Activated CD4-positive, alpha-beta T cell treated with anti-CD3 and anti-CD28 coated beads for 36 hours (primary cell): ENCODE data around the gene RAB6A. TPM values are rescaled to one million over a fixed set of nuclear protein-coding genes. Genes with fewer than 3 reads are reported as not detected.
"Not testable (repeated sequence)": the region's sequence is repeated elsewhere in the genome, so short reads cannot be mapped to it uniquely, and the experiment has no call there.

Source experiments
- ATAC-seq: fragments of 200-7000 bp; cut with Tn5 transposase; one replicate; pipeline ENCODE4 v1.10.0; 2021; ENCODE audit warnings: mild to moderate bottlenecking, moderate library complexity
- CTCF ChIA-PET: fragments of 350-600 bp; sonication (Branson Sonifier 250); formaldehyde crosslinking; loops from one replicate; lab custom pipeline; 2021; ENCODE audit warnings: antibody characterized with exemption; lab: Charles Lee
- POLR2A ChIA-PET: fragments of 350-600 bp; sonication (Branson Sonifier 250); formaldehyde crosslinking; loops from one replicate; lab custom pipeline; 2021; ENCODE audit warnings: antibody characterized with exemption, inconsistent platforms; lab: Charles Lee
- DNase-seq: peaks from one replicate; pipeline ENCODE4 v3.0.0-alpha.2; 2020
- H3K27ac Mint-ChIP-seq: one replicate; pipeline ENCODE4 v1.8.0; 2021; ENCODE audit warnings: mixed read lengths
- H3K27me3 Mint-ChIP-seq: one replicate; pipeline ENCODE4 v1.8.0; 2021; ENCODE audit warnings: mixed read lengths
- H3K36me3 Mint-ChIP-seq: one replicate; pipeline ENCODE4 v1.8.0; 2021; ENCODE audit warnings: low read depth, mixed read lengths
- H3K4me1 Mint-ChIP-seq: one replicate; pipeline ENCODE4 v1.8.0; 2021; ENCODE audit warnings: mixed read lengths
- H3K4me3 Mint-ChIP-seq: one replicate; pipeline ENCODE4 v1.8.0; 2021; ENCODE audit warnings: mild to moderate bottlenecking, moderate library complexity, mixed read lengths
- H3K9me3 Mint-ChIP-seq: one replicate; pipeline ENCODE4 v1.8.0; 2021; ENCODE audit warnings: low read depth, mixed read lengths
- intact Hi-C, 2 experiments: fragments of 100-400 bp; cut with DNase I in 1 of 2; cut with micrococcal nuclease in 1 of 2; formaldehyde crosslinking; loops; one replicate each; pipeline versions ENCODE4 v1.14.2 to v1.15.1; 2022 to 2024; cut with DNase I, micrococcal nuclease
- total RNA-seq, 2 experiments: library from RNA; stranded (reverse); gene quantifications; one replicate each; pipeline ENCODE4 v1.2.3, GENCODE V29; 2021

Gene RAB6A
- total RNA-seq, 2 experiments from 2014 or later: 57.9 to 58.9 TPM

- ATAC-seq (peak; percentile 99), DNase-seq (peak; percentile 95)
- peak within 1 kb of the TSS; percentile 92 for H3K4me3 Mint-ChIP-seq
- H3K4me1 Mint-ChIP-seq: peaks cover 9% of the 10 kb centered on the region
- ChIA-PET CTCF (interaction anchor here (0.7 to 2.0 kb wide), 7 partner anchors 8 to 605 kb away, joined by 3 to 5 read pairs (median 4); no protein-coding TSS in a partner anchor), POLR2A (interaction anchor here (0.6 to 1.2 kb wide), 3 partner anchors 9 to 89 kb away, joined by 3 to 6 read pairs (median 4); partner anchors contain the start of genes COA4 and PAAF1)
- intact Hi-C loops: loop anchor here (1.0 to 5.0 kb wide), 10 partner anchors 9 to 804 kb away; partner anchors contain the start of genes COA4 (in 2 of the 2), PAAF1 (in 2 of the 2), C2CD3 (in 1 of the 2) and FAM168A (in 1 of the 2)
- no peaks in the 10 kb centered on the region for H3K27me3 Mint-ChIP-seq
- H3K27ac Mint-ChIP-seq: peak within 1 kb of the TSS; percentile 99
- H3K36me3 Mint-ChIP-seq: peaks cover 3% of the 10 kb centered on the region
- no peaks in the 10 kb centered on the region for H3K9me3 Mint-ChIP-seq
These were observed 27.0 kb upstream of the RAB6A start, which contains the start of gene MRPL48 for GRCh38 chr11:73787643-73788558. TSS of gene MRPL48 (plus strand) at chr11:73787874. CDS start at chr11:73787972, 98 bp downstream.

GRCh38 chr11:73787051-73787642 is 26.3 kb upstream of the RAB6A start:
- ATAC-seq: no peak
- CTCF ChIA-PET: interaction anchor here (1.6 to 2.0 kb wide), 2 partner anchors 8 to 10 kb away, joined by 4 to 5 read pairs; no protein-coding TSS in a partner anchor
- intact Hi-C loops: loop anchor here (1.0 to 5.0 kb wide), 5 partner anchors 8 to 805 kb away; partner anchors contain the start of genes PGM2L1 (in 1 of the 2), POLD3 (in 1 of the 2) and RAB6A (in 1 of the 2)
- Mint-ChIP-seq H3K27me3 (no peaks in the 10 kb centered on the region), H3K36me3 (peaks cover 3% of the 10 kb centered on the region), H3K27ac (peak overlapping the region; percentile 99), H3K9me3 (no peaks in the 10 kb centered on the region), H3K4me3 (peak overlapping the region; percentile 92), H3K4me1 (peaks cover 9% of the 10 kb centered on the region)
- POLR2A ChIA-PET: no interaction called here
- DNase-seq: peak; percentile 31

GRCh38 chr11:73785467-73785866 is 24.6 kb upstream of the RAB6A start:
- DNase-seq, H3K36me3 Mint-ChIP-seq, H3K27ac Mint-ChIP-seq, ATAC-seq, H3K4me3 Mint-ChIP-seq, H3K27me3 Mint-ChIP-seq, CTCF ChIA-PET, POLR2A ChIA-PET, H3K9me3 Mint-ChIP-seq, H3K4me1 Mint-ChIP-seq: not testable (repeated sequence)
- intact Hi-C loops: loop anchor here in 1 of 2 experiments (5.0 kb wide), 3 partner anchors 58 to 807 kb away; partner anchors contain the start of genes PGM2L1 and POLD3

GRCh38 chr11:73784734-73785133 is 23.9 kb upstream of the RAB6A start:
- DNase-seq: no peak
- no peaks in the 10 kb centered on the region for H3K27me3 Mint-ChIP-seq
- H3K9me3 Mint-ChIP-seq: no peaks in the 10 kb centered on the region
- no peak for ATAC-seq
- no peak overlapping the region for H3K27ac Mint-ChIP-seq
- ChIA-PET CTCF (no interaction called here), POLR2A (no interaction called here)
- peaks cover 6% of the 10 kb centered on the region for H3K4me1 Mint-ChIP-seq
- peaks cover 2% of the 10 kb centered on the region for H3K36me3 Mint-ChIP-seq
- intact Hi-C loops: loop anchor here in 1 of 2 experiments (5.0 kb wide), 3 partner anchors 57 to 808 kb away; partner anchors contain the start of genes PGM2L1 and POLD3
- no peak overlapping the region for H3K4me3 Mint-ChIP-seq

- intact Hi-C loops: no loop called here
- CTCF ChIA-PET: no interaction called here
These were observed 23.3 kb upstream of the RAB6A start for GRCh38 chr11:73784080-73784634.

GRCh38 chr11:73783483-73784020 is 22.7 kb upstream of the RAB6A start:
- no peak overlapping the region for H3K4me3 Mint-ChIP-seq
- H3K9me3 Mint-ChIP-seq: no peaks in the 10 kb centered on the region
- no peak for ATAC-seq
- H3K4me1 Mint-ChIP-seq: peaks cover 6% of the 10 kb centered on the region
- CTCF ChIA-PET: no interaction called here
- H3K27ac Mint-ChIP-seq: no peak overlapping the region
- H3K27me3 Mint-ChIP-seq: no peaks in the 10 kb centered on the region
- POLR2A ChIA-PET: no interaction called here
- DNase-seq: no peak
- intact Hi-C loops: no loop called here
- no peaks in the 10 kb centered on the region for H3K36me3 Mint-ChIP-seq

More at GRCh38 chr11:73784080-73784634, 23.3 kb upstream of the RAB6A start:
- ATAC-seq (no peak), DNase-seq (no peak)
- H3K27me3 Mint-ChIP-seq: no peaks in the 10 kb centered on the region
- H3K4me3 Mint-ChIP-seq: no peak overlapping the region
- no peaks in the 10 kb centered on the region for H3K9me3 Mint-ChIP-seq
- H3K36me3 Mint-ChIP-seq: no peaks in the 10 kb centered on the region
- POLR2A ChIA-PET: no interaction called here
- H3K27ac Mint-ChIP-seq: no peak overlapping the region
- peaks cover 1% of the 10 kb centered on the region for H3K4me1 Mint-ChIP-seq

GRCh38 chr11:73781303-73781702 is 20.4 kb upstream of the RAB6A start:
- H3K4me1 Mint-ChIP-seq: peaks cover 10% of the 10 kb centered on the region
- ATAC-seq: no peak
- intact Hi-C loops: no loop called here

GRCh38 chr11:73779084-73779902 is 18.4 kb upstream of the RAB6A start:
- Mint-ChIP-seq H3K36me3 (no peaks in the 10 kb centered on the region), H3K4me1 (peaks cover 10% of the 10 kb centered on the region), H3K27me3 (no peaks in the 10 kb centered on the region), H3K27ac (peak overlapping the region; percentile 98), H3K9me3 (no peaks in the 10 kb centered on the region), H3K4me3 (peak overlapping the region; percentile 80)
- ChIA-PET CTCF (interaction anchor here (0.5 to 5.5 kb wide), 7 partner anchors 9 to 85 kb away, joined by 3 to 53 read pairs (median 3); partner anchors contain the start of genes MRPL48 and RAB6A), POLR2A (interaction anchor here (0.6 to 2.4 kb wide), 5 partner anchors 9 to 391 kb away, joined by 4 to 40 read pairs (median 4); partner anchors contain the start of genes C2CD3, PPME1 and RAB6A)
- ATAC-seq (peak; percentile 97), DNase-seq (peak; percentile 100)
- intact Hi-C loops: loop anchor here (1.0 to 2.0 kb wide), 8 partner anchors 8 to 1699 kb away; partner anchors contain the start of genes COA4 (in 2 of the 2), PAAF1 (in 2 of the 2), RAB6A (in 2 of the 2) and FAM168A (in 1 of the 2)

More at GRCh38 chr11:73781303-73781702, 20.4 kb upstream of the RAB6A start:
- no peaks in the 10 kb centered on the region for H3K27me3 Mint-ChIP-seq
- CTCF ChIA-PET: no interaction called here
- no peaks in the 10 kb centered on the region for H3K9me3 Mint-ChIP-seq
- no peak for DNase-seq
- POLR2A ChIA-PET: no interaction called here
- no peaks in the 10 kb centered on the region for H3K36me3 Mint-ChIP-seq
- H3K4me3 Mint-ChIP-seq: no peak overlapping the region
- no peak overlapping the region for H3K27ac Mint-ChIP-seq

GRCh38 chr11:73770811-73771210 is 9.9 kb upstream of the RAB6A start:
- intact Hi-C loops, DNase-seq, H3K27ac Mint-ChIP-seq, H3K27me3 Mint-ChIP-seq, ATAC-seq, H3K9me3 Mint-ChIP-seq, H3K4me1 Mint-ChIP-seq, H3K36me3 Mint-ChIP-seq, CTCF ChIA-PET, H3K4me3 Mint-ChIP-seq, POLR2A ChIA-PET: not testable (repeated sequence)

GRCh38 chr11:73766763-73767162 is 5.9 kb upstream of the RAB6A start:
- CTCF ChIA-PET: interaction anchor here (1.2 to 2.3 kb wide), 2 partner anchors 11 to 13 kb away, joined by 3 to 11 read pairs; no protein-coding TSS in a partner anchor
- Mint-ChIP-seq H3K27ac (no peak overlapping the region), H3K36me3 (no peaks in the 10 kb centered on the region), H3K9me3 (no peaks in the 10 kb centered on the region), H3K4me1 (no peaks in the 10 kb centered on the region), H3K4me3 (no peak overlapping the region), H3K27me3 (peaks cover 3% of the 10 kb centered on the region)
- intact Hi-C loops: no loop called here
- POLR2A ChIA-PET: no interaction called here
- DNase-seq: no peak
- peak; percentile 36 for ATAC-seq
